Measurements from ENCODE around the gene TECTB. TPM values are rescaled to one million over a fixed set of nuclear protein-coding genes. Genes with fewer than 3 reads are reported as not detected.
"Not testable (repeated sequence)": the region's sequence is repeated elsewhere in the genome, so short reads cannot be mapped to it uniquely, and the experiment has no call there.

The TECTB gene
- total and polyA plus RNA-seq, 7 donors = not detected

- Histone ChIP-seq H3K9me3 (peaks cover 11% of the 10 kb centered on the region), H3K4me1 (no peaks in the 10 kb centered on the region), H3K27ac (no peak overlapping the region), H3K27me3 (ENCODE audit: insufficient read depth in 3 of 3, low read length in 2 of 3) (no peaks in the 10 kb centered on the region), H3K4me3 (no peak overlapping the region), H3K36me3 (ENCODE audit: insufficient read depth in 1 of 2, low read depth in 1 of 2) (no peaks in the 10 kb centered on the region)
- 59 to 78% (median 65%) methylated on average over 2 of the region's 2 CpGs for WGBS, 3 donors
- DNase-seq (no peak), ATAC-seq (no peak)
- intact Hi-C loops (cut with DNase I) = no loop called here
- no peak for TF ChIP-seq CTCF (IDR thresholded peaks at IDR 0.05)
These were observed 35.4 kb upstream of the TECTB start for GRCh38 chr10:112247791-112248190.

GRCh38 chr10:112248584-112249295, 34.5 kb upstream of the TECTB start:
- no peaks in the 10 kb centered on the region for H3K27me3 ChIP-seq (ENCODE audit: insufficient read depth in 3 of 3, low read length in 2 of 3)
- peaks cover 11% of the 10 kb centered on the region for H3K9me3 ChIP-seq
- no peak overlapping the region for H3K27ac ChIP-seq
- intact Hi-C loops (cut with DNase I) = no loop called here
- DNase-seq (no peak), ATAC-seq (no peak)
- H3K4me3 ChIP-seq = no peak overlapping the region
- H3K36me3 ChIP-seq (ENCODE audit: insufficient read depth in 1 of 2, low read depth in 1 of 2) = no peaks in the 10 kb centered on the region
- WGBS, 3 donors = 72 to 82% (median 80%) methylated on average over 2 of the region's 2 CpGs
- no peaks in the 10 kb centered on the region for H3K4me1 ChIP-seq
- no peak for TF ChIP-seq CTCF (IDR thresholded peaks at IDR 0.05)

- intact Hi-C loops (cut with DNase I) = no loop called here
- no peak for DNase-seq
- ATAC-seq = no peak
- Histone ChIP-seq H3K27me3 (ENCODE audit: insufficient read depth in 3 of 3, low read length in 2 of 3) (no peaks in the 10 kb centered on the region), H3K27ac (no peak overlapping the region), H3K9me3 (peaks cover 11% of the 10 kb centered on the region), H3K4me3 (no peak overlapping the region), H3K36me3 (ENCODE audit: insufficient read depth in 1 of 2, low read depth in 1 of 2) (no peaks in the 10 kb centered on the region), H3K4me1 (no peaks in the 10 kb centered on the region)
- TF ChIP-seq CTCF (IDR thresholded peaks at IDR 0.05) = no peak
- WGBS, 3 donors = 93 to 100% (median 95%) methylated on average over 2 of the region's 2 CpGs
These were observed 33.5 kb upstream of the TECTB start for GRCh38 chr10:112249722-112250121.

- ATAC-seq (no peak), DNase-seq (no peak)
- no peaks in the 10 kb centered on the region for H3K36me3 ChIP-seq (ENCODE audit: insufficient read depth in 1 of 2, low read depth in 1 of 2)
- H3K27ac ChIP-seq = no peak overlapping the region
- H3K4me3 ChIP-seq = no peak overlapping the region
- H3K27me3 ChIP-seq (ENCODE audit: insufficient read depth in 3 of 3, low read length in 2 of 3) = no peaks in the 10 kb centered on the region
- WGBS, 3 donors = 45 to 80% (median 75%) methylated on average over 2 of the region's 2 CpGs
- no peak for TF ChIP-seq CTCF (IDR thresholded peaks at IDR 0.05)
- no peaks in the 10 kb centered on the region for H3K4me1 ChIP-seq
- H3K9me3 ChIP-seq = peaks cover 11% of the 10 kb centered on the region
- intact Hi-C loops (cut with DNase I) = no loop called here
These were observed 32.6 kb upstream of the TECTB start for GRCh38 chr10:112250555-112250954.

- intact Hi-C loops (cut with DNase I); ATAC-seq; H3K36me3 ChIP-seq (ENCODE audit: insufficient read depth in 1 of 2, low read depth in 1 of 2); H3K4me3 ChIP-seq; H3K27ac ChIP-seq; DNase-seq; H3K4me1 ChIP-seq; H3K27me3 ChIP-seq (ENCODE audit: insufficient read depth in 3 of 3, low read length in 2 of 3): not testable (repeated sequence)
- H3K9me3 ChIP-seq = peaks cover 11% of the 10 kb centered on the region
- 70 to 83% (median 82%) methylated on average over 3 to 9 of the region's 9 CpGs for WGBS, 3 donors
These were observed 32.0 kb upstream of the TECTB start for GRCh38 chr10:112251238-112251637.

Measured in psoas muscle (tissue), 8 donors.